GM18526 (cell line): ENCODE data around the gene HSP90AB1.

ENCODE experiments used
- POLR2A ChIP-seq: IDR thresholded peaks from 3 replicates; pipeline ENCODE4 v1.6.1; 2011; ENCODE audit not compliant: insufficient read length; ENCODE audit errors: extremely low read depth

Gene HSP90AB1

GRCh38 chr6:44292661-44293365 lies 45.9 kb downstream of the HSP90AB1 start:
- TF ChIP-seq POLR2A = no peak

GRCh38 chr6:44294832-44295791 lies 48.2 kb downstream of the HSP90AB1 start:
- TF ChIP-seq POLR2A = no peak

- TF ChIP-seq POLR2A = no peak
Measured at GRCh38 chr6:44297063-44298038, 50.5 kb downstream of the HSP90AB1 start.

- no peak for TF ChIP-seq POLR2A
Measured at GRCh38 chr6:44298055-44298803, 51.3 kb downstream of the HSP90AB1 start.

GRCh38 chr6:44298864-44299263 lies 52.0 kb downstream of the HSP90AB1 start:
- no peak for TF ChIP-seq POLR2A

- no peak for TF ChIP-seq POLR2A
Measured at GRCh38 chr6:44300292-44300823, 53.5 kb downstream of the HSP90AB1 start.

- TF ChIP-seq POLR2A = no peak
Measured at GRCh38 chr6:44301106-44301505, 54.2 kb downstream of the HSP90AB1 start.

GRCh38 chr6:44301782-44302564 lies 55.1 kb downstream of the HSP90AB1 start:
- TF ChIP-seq POLR2A = no peak

GRCh38 chr6:44302856-44303255 lies 56.0 kb downstream of the HSP90AB1 start:
- TF ChIP-seq POLR2A = no peak
